ENCODE results near the gene GPR158.

GPR158 gene

DNA sequence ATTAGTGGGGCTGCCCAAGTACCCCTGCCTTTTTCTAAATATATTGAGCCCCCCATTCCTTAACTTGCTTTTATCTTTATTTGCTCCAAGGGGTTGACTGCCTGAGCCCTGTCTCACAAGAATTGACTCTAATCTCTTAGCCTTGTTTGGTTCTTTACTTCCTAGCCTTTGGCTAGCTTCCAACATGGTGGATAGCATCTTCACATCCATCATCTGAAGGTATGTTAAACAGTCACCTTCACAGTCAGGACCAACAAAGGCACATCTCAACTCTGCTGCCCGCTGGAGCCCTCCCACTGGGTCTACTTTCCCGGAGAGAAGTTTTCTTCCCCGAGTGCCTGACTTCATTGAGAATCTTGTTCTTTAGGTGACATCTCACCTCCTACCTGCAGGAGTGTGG is 329.5 kb downstream of the GPR158 start:
- DNase-seq (ENCODE audit: low read depth in 2 of 2), result no peak

DNA sequence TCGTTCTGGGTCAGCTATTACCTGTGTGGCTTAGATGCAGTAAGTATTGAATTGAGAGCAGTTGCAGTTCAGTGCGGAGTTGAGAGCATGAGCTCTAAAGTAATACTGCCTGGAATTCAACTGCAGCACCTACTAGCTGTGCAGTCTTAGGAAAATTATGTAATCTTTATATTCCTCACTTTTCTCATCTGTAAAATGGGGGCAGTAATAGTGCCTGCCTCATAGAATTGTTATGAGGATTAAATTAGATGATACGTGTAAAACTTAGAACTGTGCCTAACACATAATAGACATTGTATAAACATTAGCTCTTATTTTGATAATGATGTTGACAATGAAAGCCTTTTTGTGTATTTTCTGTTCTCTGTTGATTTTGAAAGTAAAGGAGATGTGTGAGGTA is 330.0 kb downstream of the GPR158 start:
- DNase-seq (ENCODE audit: low read depth in 2 of 2), result no peak

DNA sequence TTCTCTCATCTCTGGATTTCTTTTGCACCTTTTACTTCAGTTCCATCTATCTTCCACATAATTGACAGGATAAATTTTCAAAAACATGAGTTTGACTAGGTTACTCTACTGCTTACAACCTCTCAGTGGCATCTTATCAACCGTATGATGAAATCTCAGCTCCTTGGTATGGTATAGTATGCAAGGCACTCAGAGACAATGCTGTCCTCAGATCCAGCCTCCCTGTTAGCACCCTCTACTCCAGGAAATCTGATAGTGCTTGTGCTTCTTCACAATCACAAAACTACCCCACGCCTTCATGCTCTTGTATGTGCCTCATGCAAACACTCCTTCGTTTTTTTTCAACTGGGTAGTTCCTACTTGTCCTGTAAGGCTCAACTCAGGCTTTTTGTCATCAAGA is 330.7 kb downstream of the GPR158 start:
- no peak for DNase-seq (ENCODE audit: low read depth in 2 of 2)

DNA sequence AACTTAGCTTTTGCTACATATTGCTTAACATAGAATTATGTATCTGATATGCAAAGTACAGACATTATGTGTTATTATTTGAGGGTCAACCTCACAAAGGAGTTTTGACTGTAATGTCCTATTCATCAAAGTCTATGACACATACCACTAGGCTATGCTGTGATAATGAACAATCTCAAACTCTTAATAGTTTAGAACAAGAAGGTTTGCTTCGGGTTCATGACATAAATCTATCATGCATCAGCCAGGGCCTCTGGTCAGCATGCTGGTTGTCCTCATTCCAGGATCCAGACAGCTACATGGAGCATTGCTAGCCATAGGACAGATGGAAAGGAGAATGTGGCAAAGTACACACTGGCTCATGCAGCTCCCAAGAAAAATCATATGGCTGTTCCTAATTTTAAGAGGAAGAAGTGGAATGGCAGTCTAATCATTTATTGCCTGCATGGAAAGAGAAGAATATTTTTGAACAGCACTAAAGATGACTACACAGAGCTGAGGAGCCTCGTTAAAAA is 332.1 kb downstream of the GPR158 start:
- DNase-seq (ENCODE audit: low read depth in 2 of 2), result no peak

DNA sequence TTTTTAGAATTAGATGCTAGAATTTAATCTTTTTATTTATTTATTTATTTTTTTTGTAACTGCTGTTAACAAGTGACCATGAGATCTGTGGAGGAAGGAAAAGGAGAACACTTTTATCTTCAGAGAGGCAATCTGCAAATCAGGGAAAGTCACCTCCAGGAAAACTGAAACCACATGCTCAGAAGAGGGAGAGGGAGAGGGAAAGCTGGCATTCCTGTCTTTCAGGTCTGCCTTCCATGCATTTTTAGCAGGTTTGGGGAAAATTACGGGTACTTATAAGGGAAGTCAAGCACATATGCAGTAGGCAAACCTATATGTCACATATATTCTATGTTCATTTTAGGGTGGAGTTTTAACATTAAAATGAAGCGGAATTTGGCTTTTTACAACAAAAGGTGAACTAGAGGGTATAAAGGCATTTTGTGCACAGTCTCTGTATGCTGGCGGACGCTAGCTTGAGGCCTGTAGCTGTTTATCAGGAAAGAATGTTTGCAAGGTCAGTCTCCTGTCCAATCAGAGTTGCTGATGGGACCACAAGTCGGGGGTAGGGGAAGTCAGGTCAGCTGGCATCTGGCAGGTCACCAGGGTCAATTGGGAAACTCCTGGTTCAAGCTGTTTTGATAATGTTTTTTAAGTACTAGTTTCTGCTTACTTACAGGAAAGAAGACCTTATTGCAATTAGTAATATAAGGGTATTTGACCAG is 333.5 kb downstream of the GPR158 start:
- DNase-seq (ENCODE audit: low read depth in 2 of 2), result no peak

DNA sequence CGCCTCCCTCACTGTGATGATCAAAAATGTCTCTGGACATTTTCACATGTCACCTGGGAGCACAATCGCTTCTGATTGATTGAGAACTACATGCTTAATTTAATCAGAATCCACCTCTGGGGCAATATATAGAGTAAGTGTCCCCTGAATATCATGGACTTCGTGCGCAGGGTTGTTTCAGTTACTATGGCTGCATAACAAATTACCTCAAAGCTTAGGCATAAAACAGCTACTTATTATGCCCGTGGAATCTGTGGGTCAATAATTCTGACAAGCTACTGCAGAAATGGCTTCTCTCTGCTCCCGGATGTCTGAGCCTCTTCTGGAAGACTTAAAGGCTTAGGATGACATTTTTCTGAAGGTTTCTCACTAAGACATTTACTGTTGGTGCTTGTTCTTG is 334.4 kb downstream of the GPR158 start:
- no peak for DNase-seq (ENCODE audit: low read depth in 2 of 2)

DNA sequence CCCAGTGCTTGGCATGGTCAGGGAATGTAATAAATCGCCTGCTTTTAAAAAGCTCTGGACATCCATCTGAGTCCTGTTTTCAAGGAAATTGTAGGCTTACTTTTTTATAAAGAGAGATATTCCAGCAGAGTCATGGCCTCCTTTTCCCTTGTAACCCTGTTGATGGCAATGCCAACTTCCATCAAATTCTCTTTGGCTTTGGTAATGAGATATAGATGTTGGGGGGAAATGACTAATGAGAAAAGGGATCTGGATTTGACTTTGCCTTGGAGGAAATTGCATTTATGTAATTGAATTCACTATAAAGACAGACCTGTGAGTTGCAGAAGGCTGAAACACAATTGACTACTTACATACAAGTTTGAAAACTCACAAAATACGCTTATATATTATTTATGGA is 347.5 kb downstream of the GPR158 start:
- no peak for DNase-seq (ENCODE audit: low read depth in 2 of 2)

DNA sequence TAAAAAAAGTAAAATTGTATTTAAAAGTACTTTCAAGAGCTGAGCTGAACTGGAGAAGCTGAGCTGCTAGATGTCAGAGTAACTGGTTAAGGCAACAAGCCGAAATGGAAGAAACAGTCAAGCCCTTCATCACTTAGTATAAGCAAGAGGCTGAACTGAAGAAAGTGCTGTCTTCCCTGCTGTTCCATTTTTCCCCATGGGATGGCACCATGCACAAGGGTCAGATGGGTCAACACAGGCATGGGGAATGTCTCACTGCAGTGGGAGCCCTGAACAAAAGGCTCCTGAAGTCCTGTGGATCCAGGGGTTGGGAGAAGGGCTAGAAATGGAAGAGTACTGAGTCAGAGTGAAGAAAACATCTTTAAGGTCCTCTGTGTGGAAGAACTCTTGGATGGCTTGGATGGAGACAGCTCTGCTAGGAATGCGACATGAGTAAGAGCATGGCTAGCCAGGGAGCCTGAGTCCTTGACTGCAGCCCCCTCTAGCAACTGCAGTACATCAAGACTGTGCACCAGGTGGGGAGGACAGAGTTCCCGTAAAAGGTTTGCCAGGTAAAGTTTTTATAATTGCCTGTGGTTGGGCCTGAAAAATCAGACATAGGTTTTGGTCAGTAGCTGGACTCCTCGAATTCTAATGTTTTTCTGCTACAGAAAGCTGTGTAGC is 348.3 kb downstream of the GPR158 start:
- DNase-seq (ENCODE audit: low read depth in 2 of 2), result no peak

DNA sequence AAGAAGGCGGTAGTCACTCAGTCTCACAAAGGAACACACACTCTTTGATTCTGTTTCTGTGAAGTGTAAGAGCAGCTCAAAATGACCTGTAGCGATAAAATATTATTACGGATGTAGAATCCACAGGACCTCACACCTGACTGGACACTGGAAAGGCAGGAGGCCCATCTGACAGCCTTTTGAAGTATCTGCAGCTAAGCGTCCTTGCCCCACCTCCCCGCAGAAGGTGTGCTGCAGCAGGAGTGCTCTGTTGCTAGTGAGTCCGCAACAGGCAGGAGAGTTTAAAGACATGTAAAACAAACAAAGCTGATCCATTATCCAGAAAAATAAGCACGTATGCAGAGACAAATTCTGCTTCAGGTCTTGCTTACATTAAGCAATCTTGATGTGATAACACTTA is 355.5 kb downstream of the GPR158 start:
- DNase-seq (ENCODE audit: low read depth in 2 of 2), result no peak

DNA sequence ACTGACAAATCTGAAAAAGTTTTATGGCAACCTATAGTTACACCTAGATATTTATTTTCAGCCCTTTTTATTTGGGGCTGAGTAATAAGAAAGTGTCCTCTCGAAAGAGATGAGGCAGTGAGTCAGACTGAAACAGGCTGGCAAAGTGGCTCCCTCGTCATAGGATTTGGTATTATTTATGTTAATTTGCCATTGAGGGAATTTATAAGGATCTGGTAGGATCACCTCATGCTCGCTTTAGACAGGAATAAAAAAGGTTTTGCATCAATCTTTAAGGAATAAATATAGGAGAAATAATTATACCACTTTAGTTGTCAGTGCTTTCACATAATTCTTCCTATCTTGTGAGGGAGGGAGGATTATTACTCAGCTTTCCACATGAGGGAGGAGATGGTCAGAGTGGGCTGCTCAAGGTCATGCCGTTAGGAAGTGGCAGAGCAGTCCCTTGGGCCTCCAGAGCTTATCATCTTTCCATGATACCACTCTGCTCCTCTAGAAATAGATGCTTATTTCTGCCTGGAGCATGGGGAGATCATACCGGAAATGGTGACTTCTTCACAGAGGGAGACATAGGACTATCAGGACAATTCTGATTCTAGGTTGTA is 356.8 kb downstream of the GPR158 start:
- DNase-seq (ENCODE audit: low read depth in 2 of 2), result no peak

DNA sequence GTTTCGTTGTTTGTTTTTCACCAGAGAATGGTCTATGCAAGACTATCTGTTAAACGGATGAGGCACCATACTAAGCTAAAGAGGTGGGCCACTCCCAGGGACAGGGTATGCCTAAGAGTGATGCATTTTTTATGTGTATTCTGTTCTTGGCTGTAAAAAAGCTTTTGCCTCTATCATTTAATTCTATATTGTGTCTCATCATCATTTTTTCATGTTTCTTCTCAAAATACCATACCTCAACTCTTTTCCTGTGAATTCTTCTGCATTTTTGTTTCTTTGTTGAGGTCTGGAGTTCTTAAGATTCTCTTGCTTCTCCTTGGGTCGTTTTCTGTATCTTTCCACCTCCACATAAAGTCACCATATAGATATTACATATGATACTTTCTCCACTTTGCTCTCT is 357.4 kb downstream of the GPR158 start:
- DNase-seq (ENCODE audit: low read depth in 2 of 2), result no peak

DNA sequence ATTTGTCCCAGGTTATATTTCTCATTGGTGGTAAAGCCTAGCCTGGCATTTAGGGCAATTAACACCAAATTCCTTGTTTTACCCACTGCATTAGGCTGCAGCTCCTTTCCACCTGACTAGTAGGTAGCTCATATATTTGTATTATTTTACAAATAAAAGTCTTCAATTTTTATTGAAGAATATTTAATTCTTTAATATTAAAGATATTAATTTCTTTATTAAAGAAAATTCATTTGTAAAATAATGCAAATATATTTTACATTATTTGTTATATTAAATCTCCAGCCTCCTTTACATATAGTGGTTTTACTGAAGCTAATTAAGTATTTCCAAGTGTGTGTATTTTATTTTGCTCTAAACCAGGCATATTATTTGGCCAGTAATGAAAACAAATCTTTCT is 361.2 kb downstream of the GPR158 start:
- no peak for DNase-seq (ENCODE audit: low read depth in 2 of 2)

DNA sequence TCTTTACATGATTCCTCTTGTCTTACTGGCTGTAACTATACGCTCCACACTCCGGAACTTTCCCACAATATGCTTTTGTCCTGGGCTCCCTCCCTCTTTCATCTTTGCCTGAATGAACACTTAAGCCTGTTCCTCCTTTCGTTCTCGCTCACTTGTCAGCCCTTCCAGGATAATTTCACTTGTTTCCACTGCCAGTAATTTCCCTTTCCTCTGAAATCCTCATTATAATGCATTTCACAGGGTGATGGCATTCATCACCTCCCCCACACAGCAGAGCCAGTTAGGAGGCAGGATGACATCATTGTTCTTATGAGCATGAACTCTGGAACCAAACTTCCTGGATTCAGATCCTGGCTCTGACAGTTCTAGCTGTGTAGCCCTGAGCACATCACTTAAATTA is 372.6 kb downstream of the GPR158 start:
- no peak for DNase-seq (ENCODE audit: low read depth in 2 of 2)

DNA sequence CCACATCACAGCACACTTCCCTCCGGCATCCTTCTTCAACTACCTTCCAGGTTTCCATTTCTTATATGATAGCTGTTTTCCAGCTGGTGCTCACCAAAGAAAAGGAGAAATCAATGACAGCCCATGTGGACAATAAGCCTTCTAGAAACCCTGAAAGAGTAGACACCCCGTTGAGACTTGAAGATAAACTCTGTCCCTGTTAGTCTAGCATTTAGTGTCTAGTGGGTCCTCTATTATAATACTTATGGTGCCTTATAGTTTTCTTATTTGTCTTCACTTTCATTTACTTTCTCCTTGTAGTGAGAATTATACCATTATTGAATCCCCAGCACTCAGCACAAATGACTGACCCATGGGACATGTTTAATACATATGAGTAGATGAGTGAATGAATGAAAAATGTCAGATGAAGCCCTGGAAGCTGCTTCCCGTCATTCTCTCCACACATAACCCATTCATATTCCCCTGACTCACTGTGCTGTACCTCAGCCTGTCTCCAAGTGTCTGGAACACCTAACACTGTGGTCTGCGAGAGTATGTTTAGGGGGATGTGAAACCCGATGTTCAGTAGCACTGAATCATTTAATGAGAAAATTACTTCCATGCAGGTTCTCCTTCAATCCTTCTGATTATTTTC is 377.6 kb downstream of the GPR158 start:
- DNase-seq (ENCODE audit: low read depth in 2 of 2), result peak; percentile 2 to 7

DNA sequence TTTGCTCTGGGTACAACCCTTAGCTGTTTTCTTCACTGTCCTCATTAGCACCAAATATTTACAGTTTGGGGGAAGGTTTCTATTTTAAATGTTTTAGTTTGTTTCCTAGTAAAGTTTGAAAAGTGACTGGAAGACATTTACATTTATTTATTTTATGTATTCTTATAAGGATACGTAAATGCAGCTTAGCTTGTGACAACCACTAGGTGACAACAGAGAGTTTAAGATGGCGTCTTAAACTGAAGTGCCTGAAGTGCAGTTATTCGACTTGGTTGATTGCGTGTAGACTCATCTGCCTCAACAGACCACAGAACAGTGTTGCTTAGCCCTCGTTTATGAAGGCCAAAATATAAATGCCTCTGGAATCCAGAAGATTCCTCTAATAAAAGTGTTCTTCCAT is 381.1 kb downstream of the GPR158 start:
- DNase-seq (ENCODE audit: low read depth in 2 of 2), result no peak

DNA sequence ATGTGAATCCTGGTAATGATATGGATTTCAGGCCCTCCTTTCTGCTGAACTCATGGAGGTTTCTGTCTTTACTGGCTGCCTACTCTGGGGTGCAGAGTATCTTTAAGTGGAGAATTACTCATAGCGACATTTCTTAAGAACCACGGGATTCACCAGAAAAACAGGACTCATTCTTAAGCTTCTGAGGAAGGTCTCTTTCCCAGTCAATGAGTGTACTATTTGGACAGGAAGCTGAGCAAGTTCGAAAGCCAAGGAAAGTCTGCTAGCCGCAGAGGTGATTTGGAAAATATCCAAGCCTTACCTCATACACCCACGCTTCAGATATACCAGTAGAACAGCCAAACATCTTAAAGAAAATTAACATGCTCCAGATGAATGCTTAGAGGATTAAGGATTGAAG is 381.7 kb downstream of the GPR158 start:
- peak; percentile 21 to 28 for DNase-seq (ENCODE audit: low read depth in 2 of 2)

DNA sequence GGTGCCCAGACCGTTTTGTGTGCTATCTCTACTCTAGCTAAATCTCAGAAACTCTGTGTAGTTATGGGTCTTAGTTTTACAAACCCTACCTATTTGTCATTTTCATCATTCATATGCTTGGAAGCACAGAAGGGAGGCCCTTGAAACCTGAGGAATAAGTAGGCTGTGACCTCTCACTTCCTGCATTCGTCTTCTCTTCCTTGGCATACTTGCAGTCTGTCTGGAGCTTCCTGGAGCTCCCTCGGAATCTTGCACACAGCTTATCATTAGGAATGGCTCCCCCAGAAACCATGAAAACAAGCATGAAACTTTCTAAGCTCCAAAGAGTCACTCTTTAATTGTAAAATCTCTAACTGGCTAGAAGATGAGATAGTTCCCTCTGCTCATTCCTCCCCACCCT is 382.3 kb downstream of the GPR158 start:
- DNase-seq (ENCODE audit: low read depth in 2 of 2), result no peak

DNA sequence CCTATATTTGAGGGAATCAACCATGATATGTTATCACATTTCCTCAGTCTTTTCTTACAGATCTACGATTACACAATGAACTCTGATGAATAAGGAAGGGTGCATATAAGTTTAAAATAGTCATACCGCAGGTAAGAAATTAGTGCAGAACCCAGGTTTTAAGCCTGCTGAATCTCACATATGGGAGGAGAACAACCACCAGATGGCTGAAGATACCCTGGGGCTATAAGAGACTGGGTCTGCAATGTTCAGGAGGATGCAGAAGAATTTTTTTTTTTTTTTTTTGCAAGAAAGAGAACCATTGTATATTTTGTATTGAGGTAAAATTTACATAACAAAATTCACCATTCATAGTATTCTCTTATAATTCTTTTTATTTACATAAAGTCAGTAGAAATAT is 387.0 kb downstream of the GPR158 start:
- DNase-seq (ENCODE audit: low read depth in 2 of 2), result no peak

DNA sequence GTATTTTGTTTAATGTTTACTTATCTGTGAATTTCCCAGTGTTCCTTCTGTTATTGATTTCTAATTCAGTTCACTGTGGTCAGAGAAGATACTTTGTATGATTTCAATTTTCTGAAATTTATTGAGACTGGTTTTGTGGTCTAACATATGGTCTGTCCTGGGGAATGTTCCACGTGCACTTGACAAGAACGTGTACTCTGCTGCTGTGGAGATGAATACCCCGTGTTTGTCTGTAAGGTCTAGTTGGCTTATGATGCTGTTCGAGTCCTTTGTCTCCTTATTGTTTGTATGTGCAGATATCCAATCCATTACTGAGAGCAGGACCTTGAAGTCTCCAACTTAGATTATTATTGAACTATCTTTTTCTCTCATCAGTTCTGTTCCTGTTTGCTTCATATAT is 387.7 kb downstream of the GPR158 start:
- no peak for DNase-seq (ENCODE audit: low read depth in 2 of 2)

DNA sequence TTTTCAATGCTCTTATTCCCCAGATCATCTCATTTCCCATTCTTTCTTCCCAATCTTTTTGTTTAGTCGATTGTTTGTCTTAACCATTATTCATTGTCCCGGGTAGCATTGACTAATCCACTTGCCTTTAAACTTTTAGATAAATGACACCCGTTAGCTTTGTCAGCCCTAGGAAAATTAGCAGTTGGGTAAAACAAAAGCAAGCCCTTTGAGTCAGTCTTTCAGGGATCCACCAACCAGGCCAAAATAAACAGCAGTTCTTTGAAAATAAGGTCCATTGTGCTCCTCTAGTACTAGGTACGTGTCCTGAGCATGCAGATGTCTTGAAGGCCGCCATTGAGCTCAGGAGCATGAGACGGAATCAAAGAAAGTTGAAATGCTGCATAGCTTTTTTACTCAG is 389.6 kb downstream of the GPR158 start:
- no peak for DNase-seq (ENCODE audit: low read depth in 2 of 2)

DNA sequence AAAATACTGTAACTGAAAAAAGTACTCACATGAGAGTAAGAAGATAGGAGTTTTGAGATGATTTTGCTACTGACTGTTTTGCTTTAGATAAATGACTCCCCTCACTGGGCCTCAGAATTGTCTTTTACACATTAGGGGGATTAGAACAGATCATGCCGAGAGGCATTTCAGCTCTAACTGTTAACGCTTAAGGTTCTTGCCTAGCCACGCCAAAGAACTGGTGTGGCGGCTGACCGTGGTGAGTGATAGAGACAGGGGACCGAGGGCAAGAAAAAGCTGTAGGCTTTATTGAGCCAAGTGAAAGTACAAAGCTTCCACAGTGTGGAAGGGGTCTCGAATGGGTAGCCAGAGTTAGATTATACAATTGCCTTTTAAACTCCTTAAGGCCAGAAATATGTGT is 390.8 kb downstream of the GPR158 start:
- no peak for DNase-seq (ENCODE audit: low read depth in 2 of 2)

DNA sequence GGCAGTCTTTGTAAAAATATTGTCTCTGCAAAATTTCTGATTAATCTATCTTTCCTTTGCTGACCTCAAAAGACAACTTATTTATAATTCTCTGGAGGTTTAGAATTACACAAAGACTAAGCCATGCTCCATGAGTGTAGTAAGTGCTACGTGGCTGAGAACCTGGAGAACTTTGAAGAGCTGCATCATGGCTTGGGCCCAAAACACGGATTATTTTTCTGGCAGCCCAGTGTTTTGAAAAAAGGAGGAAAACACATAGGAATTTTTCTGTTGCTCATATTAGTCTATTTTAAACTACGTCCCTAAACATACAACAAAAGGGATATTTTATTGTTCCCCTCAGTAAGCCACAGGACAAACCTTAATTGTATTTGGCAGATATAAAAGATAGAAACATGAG is 398.5 kb downstream of the GPR158 start:
- no peak for DNase-seq (ENCODE audit: low read depth in 2 of 2)

DNA sequence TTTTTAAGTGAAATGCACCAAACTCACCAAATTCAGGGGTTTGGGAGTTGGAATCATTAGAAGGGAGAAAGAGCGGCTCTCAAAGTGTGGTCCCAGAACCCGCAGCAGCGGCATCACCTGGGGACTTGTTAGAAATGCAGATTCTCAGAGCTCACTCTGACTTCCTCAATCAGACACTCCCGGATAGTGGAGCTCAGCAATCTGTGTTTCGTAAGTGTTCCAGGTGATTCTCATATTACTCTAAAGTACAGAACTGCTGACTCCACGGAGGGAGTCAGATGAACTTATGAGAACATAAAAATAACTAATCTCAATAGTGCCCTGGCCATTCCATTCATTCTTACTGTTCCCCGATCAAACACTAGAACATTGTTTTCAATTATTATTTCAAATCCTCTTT is 400.5 kb downstream of the GPR158 start:
- DNase-seq (ENCODE audit: low read depth in 2 of 2), result no peak
